HG03571 (cell line): ENCODE measurements around the gene TNFSF13B.
"Not testable (repeated sequence)": the region's sequence is repeated elsewhere in the genome, so short reads cannot be mapped to it uniquely, and the experiment has no call there.

Experiments used
- ATAC-seq: cut with Tn5 transposase; IDR thresholded peaks from one replicate; pipeline ENCODE4 v1.9.1; 2021; ENCODE audit not compliant: unreplicated experiment

TNFSF13B gene

GRCh38 chr13:108269601-108270328 is at the start of gene TNFSF13B:
TSS of gene TNFSF13B (plus strand) at chr13:108269718. CDS start at chr13:108269896, 178 bp downstream.
- ATAC-seq: peak; percentile 68

GRCh38 chr13:108220041-108220440 is 49.5 kb upstream of the TNFSF13B start:
- ATAC-seq: no peak

- no peak for ATAC-seq
Measured at GRCh38 chr13:108223687-108224503, 45.6 kb upstream of the TNFSF13B start.

- ATAC-seq: peak; percentile 72
Measured at GRCh38 chr13:108225440-108225839, 44.1 kb upstream of the TNFSF13B start.

- peak; percentile 20 for ATAC-seq
Measured at GRCh38 chr13:108226184-108226583, 43.3 kb upstream of the TNFSF13B start.

GRCh38 chr13:108227651-108228272 is 41.8 kb upstream of the TNFSF13B start:
- no peak for ATAC-seq

GRCh38 chr13:108230377-108230776 is 39.1 kb upstream of the TNFSF13B start:
- no peak for ATAC-seq

- peak; percentile 59 for ATAC-seq
Measured at GRCh38 chr13:108249150-108249549, 20.4 kb upstream of the TNFSF13B start.

GRCh38 chr13:108257248-108257647 is 12.3 kb upstream of the TNFSF13B start:
- ATAC-seq: no peak

- ATAC-seq: no peak
Measured at GRCh38 chr13:108263621-108264355, 5.7 kb upstream of the TNFSF13B start.

GRCh38 chr13:108266321-108266990 is 3.1 kb upstream of the TNFSF13B start:
- no peak for ATAC-seq

GRCh38 chr13:108267347-108267746 is 2.2 kb upstream of the TNFSF13B start:
- ATAC-seq: no peak

- ATAC-seq: not testable (repeated sequence)
Measured at GRCh38 chr13:108267855-108268254, 1.7 kb upstream of the TNFSF13B start.

GRCh38 chr13:108268466-108269112 is 929 bp upstream of the TNFSF13B start:
- no peak for ATAC-seq

- peak; percentile 6 for ATAC-seq
Measured at GRCh38 chr13:108270442-108270841, 924 bp downstream of the TNFSF13B start.

- ATAC-seq: no peak
Measured at GRCh38 chr13:108272333-108272732, 2.8 kb downstream of the TNFSF13B start.

- no peak for ATAC-seq
Measured at GRCh38 chr13:108273429-108274118, 4.1 kb downstream of the TNFSF13B start.

- no peak for ATAC-seq
Measured at GRCh38 chr13:108274718-108275117, 5.2 kb downstream of the TNFSF13B start.

GRCh38 chr13:108276060-108276459 is 6.5 kb downstream of the TNFSF13B start:
- no peak for ATAC-seq
